Left forelimb (tissue), 1 donor: ENCODE results near the gene CIAO2B.
"Not testable (repeated sequence)": the region's sequence is repeated elsewhere in the genome, so short reads cannot be mapped to it uniquely, and the experiment has no call there.

Source experiments
- DNase-seq: peaks from one replicate; pipeline ENCODE4 v3.0.0-alpha.2; 2018; ENCODE audit warnings: low spot score

The CIAO2B gene

DNA sequence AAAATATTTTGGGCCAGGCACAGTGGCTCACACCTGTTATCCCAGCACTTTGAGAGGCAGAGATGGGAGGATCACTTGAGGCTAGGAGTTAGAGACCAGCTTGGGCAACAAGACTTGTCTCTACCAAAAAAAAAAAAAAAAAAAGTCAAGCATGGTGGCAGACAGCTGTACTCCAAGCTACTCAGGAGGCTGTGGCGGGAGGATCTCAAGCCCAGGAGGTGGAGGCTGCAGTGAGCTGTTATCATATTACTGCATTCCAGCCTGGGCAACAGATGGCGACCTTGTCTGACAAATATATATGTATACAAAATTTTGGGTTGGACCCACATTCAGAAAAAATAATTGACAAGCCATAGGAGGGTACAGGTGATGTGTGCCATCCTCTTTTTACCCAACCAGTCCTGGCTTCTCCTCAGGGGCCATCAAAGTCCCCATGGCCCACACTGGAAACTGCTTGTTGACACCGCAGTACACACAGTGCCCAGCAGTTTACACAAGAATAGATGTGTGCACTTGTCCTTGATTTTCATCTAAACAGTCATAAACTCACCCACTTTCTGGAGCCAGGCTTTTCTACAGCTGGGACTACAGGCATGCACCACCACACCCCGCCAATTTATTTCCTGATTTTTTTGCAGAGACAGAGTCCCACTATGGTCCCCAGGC is 2.8 kb upstream of the CIAO2B start:
- no peak for DNase-seq

DNA sequence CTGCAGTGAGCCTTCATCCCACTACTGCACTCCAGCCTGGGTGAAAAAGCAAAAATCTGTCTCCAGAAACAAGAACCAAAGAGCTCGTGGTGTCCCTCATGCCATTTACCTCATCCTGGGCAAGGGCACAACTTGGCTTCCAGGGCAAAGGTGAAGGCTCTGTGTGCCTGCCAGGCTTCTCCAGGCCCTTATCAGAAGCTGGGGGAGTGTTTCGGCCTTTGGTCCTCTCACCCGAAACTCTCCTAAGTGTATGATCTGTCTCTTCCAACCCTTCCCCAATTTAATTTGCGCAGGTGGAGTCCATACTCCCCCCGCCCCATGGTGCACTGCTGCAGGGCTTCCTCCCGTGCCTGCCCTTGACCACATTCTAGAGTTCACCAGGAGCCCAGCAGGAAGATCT is 2.3 kb upstream of the CIAO2B start:
- no peak for DNase-seq

DNA sequence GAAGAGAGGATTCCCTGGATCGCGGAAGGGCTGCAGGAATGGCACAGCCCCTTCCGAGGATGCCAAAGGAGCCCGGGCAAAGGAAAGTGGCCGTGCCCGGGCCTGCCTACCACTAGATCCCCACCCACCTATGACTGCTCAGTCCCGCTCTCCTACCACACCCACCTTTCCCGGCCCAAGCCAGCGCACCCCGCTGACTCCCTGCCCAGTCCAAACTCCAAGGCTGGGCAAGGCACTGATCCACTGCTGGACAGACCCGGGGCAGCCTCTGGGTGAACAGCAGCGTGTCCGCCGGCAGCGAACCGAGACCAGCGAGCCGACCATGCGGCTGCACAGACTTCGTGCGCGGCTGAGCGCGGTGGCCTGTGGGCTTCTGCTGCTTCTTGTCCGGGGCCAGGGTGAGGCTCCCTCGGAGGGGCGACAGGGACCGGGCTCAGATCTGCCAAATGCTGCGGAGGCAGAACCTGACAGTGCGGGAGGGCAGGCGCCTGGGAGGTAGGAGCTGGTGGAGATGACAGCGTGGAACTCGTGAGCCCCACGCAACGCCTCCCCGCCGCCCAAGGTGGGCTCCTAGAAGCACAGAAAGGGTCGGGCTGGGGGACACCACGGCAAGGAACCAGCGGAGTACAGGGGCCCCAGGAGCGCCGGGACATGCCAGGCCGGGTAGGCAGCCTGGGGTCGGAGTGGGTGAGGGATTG is 1.3 kb upstream of the CIAO2B start, which contains the start of gene CES2:
CES2 (plus strand) TSS at position 203 of the 698 bp plus-strand sequence; CDS start at position 323, 120 bp downstream.
- DNase-seq, result no peak

DNA sequence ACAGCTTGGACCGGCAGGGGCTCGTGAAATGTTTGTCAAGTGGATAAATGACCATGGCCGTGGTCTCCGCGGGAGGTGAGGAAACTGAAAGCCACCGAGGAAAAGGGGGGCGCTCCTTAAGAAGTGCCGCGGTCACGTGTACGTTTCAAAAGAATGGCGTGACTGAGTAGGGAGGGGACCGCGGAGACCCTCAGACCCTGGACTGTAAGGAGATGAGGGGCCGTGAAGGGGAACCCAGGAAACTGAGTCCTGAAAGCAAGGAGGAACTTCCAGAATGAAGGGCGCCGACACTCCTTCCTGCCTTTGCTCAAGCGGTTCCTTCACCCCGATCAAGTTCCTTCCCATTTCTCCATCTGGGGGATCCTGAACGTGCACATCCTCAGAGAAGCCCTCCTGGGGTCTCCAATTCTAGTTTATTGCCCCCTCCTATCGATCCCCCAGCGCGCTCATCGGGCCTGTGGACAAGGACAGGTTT is 674 bp upstream of the CIAO2B start:
- not testable (repeated sequence) for DNase-seq

DNA sequence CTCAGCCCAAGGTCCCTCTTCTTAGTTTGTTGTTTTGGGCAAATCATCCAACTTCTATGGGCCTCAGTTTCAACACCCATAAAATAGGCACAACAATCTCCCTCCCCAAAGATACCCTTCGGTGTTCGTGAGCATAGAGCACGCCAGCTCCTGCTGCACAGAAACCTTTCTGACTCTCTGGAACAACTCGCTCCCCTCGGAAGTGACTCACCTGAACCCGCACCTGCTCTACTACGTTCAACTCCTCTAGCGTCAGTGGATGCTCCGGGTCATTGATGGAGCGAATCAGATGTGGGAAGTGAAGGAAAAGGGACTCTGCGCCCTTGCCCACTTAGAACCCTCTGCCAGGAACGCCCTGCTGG is 445 bp downstream of the CIAO2B start:
- DNase-seq, result no peak

DNA sequence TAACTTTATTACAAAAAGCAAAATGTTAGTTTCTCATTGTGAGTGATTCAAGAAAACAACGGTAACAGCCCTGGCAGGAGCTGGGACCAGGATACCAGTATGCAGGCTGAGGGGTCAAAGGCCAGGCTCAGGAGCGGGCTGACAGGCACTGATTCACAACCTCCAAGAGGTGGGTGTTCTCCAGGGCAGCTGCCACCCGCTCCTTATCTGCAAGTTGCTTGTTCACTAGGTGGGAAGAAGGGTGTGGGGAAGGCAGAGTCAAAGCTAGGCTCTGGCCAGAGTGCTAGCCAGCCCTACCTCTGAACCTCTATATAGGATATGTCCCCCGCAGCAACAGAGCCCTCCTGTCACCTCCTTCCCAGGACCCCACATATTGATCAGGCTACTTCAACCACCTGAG is 2.1 kb downstream of the CIAO2B start:
- DNase-seq, result no peak

DNA sequence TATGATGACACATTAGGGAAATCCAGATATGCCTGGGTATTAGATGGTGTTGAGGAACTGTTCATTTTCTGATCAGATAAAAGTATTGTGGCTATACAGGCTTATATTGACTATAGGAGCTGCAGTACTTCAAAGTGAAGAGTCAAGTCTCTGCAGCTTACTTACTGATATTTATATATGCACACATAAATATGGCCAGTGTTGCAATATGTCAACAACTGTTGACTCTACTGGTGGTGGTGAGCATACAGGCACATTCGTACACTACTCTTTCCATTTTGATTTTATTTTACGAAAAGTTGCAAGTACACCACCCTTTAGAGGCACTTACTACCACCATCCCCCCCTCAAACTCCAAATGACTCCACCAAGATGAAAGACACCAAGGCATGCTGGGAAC is 2.5 kb downstream of the CIAO2B start:
- DNase-seq, result no peak

DNA sequence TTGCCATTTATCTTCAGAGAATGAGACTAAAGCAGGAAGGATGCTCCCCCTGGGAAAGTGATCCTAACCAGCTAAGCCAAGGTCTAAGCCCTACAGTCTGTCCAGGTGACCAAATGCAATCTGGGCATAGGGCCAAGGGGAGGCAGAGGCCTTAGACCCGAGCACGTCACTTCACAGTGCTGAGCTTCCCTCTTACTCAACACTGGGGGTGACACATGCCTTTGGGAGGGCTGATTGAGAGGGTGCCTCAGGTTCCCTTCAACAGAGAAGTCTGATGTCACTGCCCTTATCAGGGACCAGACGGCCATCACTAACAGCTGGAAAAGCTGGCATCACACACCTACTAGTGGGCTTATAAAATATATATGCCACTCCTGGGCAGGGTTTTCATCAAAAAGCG is 4.0 kb downstream of the CIAO2B start:
- DNase-seq, result no peak

DNA sequence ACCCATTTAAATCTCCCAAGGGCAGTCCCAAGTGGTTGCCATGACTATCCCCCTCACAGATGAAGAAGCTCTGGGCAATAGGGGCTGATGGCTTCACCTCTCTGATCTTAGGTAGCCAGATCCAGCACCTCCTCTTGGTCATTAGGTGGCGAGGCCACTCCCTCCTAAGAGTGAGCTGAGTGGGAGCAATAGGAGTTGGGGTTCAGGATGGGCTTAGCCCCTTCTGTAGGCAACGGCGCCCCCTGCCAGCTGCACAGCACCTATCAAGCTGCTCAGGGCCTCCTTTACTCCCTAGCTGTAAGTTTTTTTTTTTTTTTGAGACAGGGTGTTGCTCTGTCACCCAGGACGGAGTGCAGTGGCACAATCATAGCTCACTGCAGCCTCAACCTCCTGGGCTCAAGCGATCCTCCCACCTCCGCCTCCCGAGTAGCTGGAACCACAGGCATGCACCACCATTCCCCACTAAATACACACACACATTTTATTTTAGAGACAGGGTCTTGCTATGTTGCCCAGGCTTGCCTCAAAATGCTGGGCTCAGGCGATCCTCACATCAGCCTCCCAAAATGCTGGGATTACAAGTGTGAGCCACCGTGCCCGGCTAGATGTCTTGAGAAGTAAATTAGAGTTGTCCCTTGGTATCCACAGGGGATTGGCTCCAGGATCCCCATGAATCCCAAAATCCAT is 5.4 kb downstream of the CIAO2B start:
- no peak for DNase-seq

DNA sequence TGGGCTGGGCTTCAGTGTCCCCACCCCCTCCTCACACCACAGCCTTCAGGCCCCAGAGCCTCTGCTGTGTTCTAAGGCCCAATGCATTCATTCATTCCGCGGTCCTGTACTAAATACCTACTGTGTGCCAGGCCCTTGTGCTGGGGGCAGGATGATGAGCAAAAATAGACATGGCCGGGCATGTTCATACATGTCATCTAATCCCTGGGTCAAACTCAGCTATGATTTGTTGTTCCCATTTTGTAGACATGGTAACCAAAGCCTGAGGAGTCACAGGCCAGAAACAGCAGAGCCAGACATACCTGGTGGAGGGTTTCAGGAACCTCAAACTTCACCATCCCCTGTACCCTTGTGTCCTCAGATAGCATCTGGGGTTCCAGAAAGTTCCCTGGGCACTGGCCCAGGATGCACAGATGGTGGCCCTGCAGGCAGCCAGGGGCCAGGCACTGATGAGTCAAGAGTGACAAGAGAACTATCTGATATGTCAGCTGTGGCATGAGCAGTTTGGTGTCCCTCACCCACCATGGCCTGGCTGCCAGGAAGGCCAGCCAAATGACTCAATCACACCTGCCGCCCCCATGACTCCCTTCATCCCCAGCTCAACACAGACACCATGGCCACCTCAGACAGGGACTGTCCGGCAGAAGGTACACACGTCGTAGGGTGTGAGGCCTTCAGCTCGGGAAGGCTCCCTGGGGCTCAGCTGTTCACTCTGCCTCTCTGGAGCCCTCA is 6.1 kb downstream of the CIAO2B start:
- no peak for DNase-seq

DNA sequence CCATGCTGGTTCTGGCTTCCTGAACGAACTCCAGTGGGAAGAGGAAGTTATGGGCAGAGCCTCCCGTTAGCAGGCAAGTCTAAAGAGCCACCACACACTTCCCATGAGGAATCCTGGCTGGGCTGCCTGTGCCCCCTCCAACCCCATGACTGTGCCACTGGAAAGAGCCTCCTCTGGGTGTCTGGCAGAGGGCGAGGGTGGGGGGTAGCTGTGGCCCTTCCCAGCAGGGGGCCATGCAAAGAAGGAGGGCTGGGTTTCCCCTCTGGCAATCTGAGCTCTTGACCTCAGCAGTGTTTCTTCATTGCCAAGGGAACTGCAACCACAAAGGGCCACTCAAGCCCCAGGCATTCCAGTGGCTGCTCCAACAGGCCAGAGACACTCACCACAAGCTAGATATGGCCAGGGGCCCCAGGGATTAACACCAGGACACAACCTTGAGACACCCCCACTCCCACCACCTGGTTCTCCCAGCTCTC is 7.2 kb downstream of the CIAO2B start:
- DNase-seq, result no peak

DNA sequence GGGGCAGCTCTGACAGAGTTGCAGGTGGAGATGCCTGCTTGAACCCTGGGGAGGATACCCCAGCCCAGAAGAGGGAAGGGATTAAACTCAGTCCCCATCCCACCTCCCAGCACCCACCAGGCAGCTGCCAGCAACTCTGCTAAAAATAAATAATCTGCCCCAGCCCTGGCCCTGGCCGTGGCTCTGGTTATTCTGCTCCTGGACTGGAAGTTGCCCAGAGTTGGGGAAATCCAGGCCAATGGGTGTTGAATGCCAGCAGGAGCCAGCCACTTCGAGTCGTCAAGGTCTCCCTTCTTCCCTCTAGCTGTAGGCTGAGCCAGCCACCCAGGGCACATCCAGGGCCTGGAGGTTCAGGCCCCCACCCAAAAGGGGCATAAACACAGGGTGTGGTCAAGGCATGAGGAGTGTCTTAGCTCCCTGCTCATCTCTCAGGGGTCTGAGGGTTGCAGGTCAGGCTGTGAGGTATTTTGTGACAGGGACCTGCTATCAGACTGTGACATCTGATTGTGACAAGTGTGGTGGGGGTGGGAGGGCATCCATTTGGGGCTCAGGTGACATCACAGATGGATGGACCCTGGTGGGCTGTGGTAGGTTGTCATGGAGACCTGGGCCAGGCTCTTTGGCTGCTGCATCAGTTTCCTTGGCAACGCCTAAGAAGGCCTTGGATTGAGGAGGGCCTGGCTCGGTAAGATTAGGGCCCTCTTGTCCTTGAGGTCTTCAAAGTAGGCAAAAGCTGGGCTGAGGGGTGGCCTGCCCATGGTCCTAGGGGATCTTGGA is 7.8 kb downstream of the CIAO2B start:
- DNase-seq, result no peak

DNA sequence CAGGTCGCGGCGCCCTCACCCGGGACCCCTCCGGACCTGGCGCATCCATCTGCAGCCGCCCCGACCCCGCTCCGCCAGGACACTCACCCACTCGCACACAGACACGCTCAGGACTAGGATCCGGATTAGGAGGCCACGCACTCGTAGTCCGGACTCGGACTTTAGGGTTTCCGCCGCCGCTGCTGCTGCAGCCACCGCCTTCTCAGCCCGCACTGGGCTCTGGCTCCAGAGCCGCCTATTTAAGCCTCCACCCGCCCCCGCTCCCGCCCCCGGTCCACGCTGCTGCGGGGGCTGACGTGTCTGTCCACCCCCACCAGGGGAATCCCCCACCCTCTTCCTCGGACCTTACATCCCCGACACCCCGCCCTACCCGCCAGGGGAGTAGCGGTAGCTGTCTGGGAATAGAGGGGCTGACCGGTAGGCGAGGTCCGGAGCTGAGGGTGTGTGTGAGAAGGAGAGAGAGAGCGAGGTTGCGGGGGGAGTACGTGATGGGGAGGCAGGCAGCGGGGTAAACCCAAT is 8.8 kb downstream of the CIAO2B start, which contains the start of gene RRAD:
RRAD (minus strand) TSS at position 214 of the 519 bp plus-strand sequence. CDS start 356 bp downstream, outside the sequence.
- DNase-seq, result no peak

DNA sequence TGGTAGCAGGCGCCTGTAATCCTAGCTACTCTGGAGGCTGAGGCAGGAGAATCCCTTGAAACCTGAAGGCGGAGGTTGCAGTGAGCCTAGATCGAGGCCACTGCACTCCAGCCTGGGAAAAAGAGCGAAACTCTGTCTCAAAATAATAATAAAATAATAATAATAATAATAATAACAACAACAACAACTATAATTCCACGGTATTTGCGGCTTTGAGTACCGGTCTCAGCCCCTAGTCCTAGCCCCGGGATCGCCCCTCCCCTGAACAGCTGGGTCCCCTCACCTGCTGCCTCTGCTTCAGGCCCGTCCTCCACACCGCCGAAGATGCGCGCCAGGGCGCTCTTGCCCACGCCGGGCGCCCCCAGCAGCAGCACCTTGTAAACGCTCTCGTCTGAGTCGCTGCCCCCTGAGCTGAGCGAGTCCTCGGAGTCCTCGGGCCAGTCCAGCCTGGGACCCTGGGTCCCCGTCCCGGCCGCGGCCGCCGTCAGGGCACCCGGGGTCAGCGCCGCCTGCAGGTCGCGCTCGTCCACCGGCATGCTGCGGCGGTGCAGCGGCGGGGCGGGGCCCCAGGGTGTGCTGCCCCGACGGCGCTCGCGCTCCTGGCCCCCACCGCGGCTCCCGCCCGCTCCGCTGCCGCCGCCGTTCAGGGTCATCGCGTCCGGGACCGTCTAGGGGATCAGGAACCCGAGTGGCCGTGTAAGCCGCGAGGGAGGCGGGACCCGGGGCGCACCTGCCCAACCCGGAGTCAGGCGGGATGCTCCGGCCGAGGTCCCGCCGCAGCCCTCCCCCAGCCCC is 9.5 kb downstream of the CIAO2B start:
- DNase-seq, result no peak

DNA sequence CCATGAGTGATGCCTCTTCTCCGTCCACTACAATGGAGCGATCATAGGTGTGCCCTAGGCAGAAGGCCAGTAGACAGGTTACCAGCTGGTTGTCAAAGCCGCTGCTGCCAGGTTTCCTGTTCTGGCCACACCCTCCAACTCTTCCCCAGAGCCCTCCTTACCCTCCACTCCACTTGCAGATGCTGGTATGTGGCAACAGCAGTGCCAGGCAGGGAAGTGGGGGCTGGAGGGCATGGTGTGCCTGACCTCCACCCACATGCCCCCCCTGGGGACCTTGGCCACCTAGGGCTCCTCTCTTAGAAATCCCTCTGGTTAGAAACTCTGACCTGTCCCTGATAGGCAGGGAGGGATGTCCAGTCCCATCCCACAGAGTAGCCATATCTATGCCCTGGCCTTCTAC is 10.3 kb downstream of the CIAO2B start:
- DNase-seq, result no peak

DNA sequence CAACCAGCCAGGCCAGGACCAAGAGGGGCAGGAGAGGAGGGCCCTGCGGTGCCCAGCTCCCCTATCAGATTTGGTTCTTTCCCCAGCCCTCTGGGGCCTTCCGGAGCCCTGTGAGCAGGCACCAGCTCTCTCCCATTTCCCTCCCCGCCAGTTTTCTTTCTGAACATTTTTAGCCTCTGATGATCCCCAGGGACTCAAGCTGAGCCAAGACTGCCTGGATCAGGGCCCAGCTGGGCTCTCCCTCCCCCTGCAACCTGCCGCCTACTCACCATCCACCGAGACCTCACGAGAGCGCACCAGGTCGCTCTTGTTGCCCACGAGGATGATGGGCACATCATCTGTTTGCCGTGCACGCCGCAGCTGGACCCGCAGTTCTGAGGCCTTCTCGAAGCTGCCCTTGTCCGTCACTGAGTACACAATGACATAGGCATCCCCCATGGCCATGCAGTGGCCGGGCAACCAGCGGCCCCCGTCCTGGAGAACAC is 10.9 kb downstream of the CIAO2B start:
- DNase-seq, result no peak

DNA sequence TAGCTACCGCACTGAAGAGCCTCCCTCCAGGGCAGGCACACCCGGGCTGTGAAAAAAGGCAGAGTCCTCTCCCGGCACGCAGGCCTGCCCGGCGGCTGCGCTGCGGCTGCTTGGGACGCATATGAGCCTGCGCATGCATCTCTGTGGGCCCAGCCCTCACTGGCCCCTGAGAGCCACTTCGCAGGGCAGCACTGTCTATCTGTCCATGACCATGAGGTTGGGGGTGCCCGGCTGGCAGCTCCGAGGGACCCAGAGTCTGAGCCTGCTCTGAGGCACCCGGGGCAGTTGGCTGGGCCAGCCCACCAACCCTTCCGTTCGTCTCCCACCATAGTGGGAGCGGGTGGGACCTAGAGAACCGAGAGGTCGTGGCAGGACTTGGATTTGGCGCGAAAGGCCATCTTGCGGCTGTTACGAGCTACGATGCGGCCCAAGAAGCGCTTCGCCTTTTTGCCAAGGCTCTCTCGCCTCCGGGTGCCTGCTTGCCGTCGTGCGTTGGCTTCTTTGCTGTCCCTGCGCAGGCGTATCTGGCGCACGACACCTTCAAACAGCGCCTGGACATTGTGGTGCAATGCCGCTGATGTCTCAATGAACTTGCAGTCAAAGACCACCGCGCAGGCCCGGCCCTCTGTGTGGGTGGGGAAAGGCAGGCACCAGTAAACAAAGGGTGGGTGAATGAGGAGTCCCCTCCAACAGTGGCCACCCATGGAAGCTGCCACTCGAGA is 12.3 kb downstream of the CIAO2B start:
- no peak for DNase-seq

DNA sequence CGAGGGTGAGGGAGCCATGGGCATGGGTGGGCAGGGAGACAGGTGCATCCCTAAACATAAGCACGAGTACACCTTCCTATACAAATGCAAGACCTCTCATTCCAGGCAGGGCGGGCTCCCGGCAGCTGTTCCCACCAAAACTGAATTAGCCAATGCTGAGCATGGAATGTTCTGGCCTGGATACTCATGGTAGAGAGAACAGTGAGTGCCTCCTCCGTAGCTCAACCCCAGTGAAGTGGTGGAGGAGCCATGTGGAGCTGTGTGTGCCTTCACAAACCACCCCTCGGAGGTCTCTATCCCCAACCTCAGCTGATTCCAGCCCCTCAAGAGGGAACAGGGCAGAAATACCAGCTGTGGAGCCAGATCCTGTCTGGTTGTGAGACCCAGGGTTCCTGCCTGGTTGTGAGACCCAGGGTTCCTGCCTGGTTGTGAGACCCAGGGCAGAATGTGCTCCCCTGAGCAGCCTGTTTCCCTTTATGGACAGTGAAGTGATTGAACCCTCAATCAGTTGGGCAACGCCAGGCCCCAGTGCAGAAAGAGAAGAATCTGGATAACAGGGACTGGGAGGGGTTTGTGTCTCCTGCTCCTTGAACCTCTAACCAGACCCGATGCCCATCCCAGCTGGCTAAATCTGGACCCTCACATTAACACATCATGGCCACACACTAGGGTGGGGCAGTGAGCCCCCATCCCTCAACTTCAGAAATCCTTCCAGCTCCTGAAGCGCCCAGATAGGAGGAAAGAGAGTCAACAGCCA is 13.1 kb downstream of the CIAO2B start:
- DNase-seq, result no peak

DNA sequence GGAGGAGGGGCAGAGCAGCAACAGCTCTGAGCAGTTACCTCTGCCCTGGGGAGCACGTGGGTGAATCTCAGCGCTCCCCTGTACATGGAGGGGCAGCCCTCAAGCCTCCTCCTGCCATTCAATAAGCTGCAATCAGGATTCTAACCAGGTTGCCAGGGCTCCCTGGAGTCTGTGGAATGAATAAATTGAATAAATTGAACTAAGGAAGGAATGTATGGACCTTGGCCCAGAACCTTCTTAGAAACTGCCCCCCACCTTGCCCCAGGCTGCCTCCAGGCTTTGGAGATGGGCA is 14.0 kb downstream of the CIAO2B start:
- DNase-seq, result no peak
